Osteoblast (primary cell): ENCODE results near the gene DOCK1. TPM values are rescaled to one million over a fixed set of nuclear protein-coding genes. Genes with fewer than 3 reads are reported as not detected.
"Not testable (repeated sequence)": the region's sequence is repeated elsewhere in the genome, so short reads cannot be mapped to it uniquely, and the experiment has no call there.

Source experiments
- DNase-seq: peaks from one replicate; pipeline ENCODE4 v3.0.0; 2011; ENCODE audit warnings: low spot score, mixed read lengths; ENCODE audit not compliant: insufficient read length; ENCODE audit errors: missing footprints
- H2AFZ ChIP-seq: 2 replicates; pipeline ENCODE4 v1.6.0; 2011; ENCODE audit warnings: mild to moderate bottlenecking, low read length
- H3K27ac ChIP-seq: 2 replicates; pipeline ENCODE4 v1.5.1; 2011; ENCODE audit warnings: mild to moderate bottlenecking, low read depth, low read length, moderate library complexity
- H3K27me3 ChIP-seq: 2 replicates; pipeline ENCODE4 v1.6.0; 2012; ENCODE audit warnings: mild to moderate bottlenecking, control low read depth, inconsistent platforms, low read length, moderate library complexity; ENCODE audit not compliant: insufficient read depth
- H3K36me3 ChIP-seq: 2 replicates; pipeline ENCODE4 v1.5.1; 2011; ENCODE audit warnings: mild to moderate bottlenecking, low read length, control low read depth, moderate library complexity; ENCODE audit not compliant: insufficient read depth
- H3K4me1 ChIP-seq: 2 replicates; pipeline ENCODE4 v1.5.1; 2011; ENCODE audit warnings: mild to moderate bottlenecking, low read length, control low read depth, moderate library complexity; ENCODE audit not compliant: insufficient read depth
- H3K4me2 ChIP-seq: 2 replicates; pipeline ENCODE4 v1.6.0; 2011; ENCODE audit warnings: mild to moderate bottlenecking, low read length; ENCODE audit not compliant: insufficient read depth
- H3K4me3 ChIP-seq: fragments of 200-600 bp; sonication (generic); 3 replicates; pipeline ENCODE4 v1.5.1; 2012; ENCODE audit warnings: mild to moderate bottlenecking, low read length, inconsistent platforms; ENCODE audit not compliant: insufficient read depth
- H3K79me2 ChIP-seq: 2 replicates; pipeline ENCODE4 v1.6.0; 2012; ENCODE audit warnings: mild to moderate bottlenecking, low read length, control low read depth, inconsistent platforms; ENCODE audit not compliant: insufficient read depth
- H3K9me3 ChIP-seq: 2 replicates; pipeline ENCODE4 v1.5.1; 2011; ENCODE audit warnings: low read depth, low read length, control low read depth
- H4K20me1 ChIP-seq: 2 replicates; pipeline ENCODE4 v1.6.0; 2012; ENCODE audit warnings: mild to moderate bottlenecking, low read length, control low read depth; ENCODE audit not compliant: insufficient read depth
- total RNA-seq: library from RNA; depleted of rRNA; stranded (reverse); fragments of >200 nt; gene quantifications from 2 replicates; pipeline ENCODE4 v1.2.3, GENCODE V29; 2012
- TF ChIP-seq, protein P1 (sequence below): IDR thresholded peaks from 2 replicates; pipeline ENCODE4 v1.5.1; 2011; ENCODE audit warnings: mild to moderate bottlenecking, low read depth, low read length, moderate library complexity; ENCODE audit errors: extremely low read depth

DOCK1 gene
- total RNA-seq, 1 donor, result 80.3 TPM

DNA sequence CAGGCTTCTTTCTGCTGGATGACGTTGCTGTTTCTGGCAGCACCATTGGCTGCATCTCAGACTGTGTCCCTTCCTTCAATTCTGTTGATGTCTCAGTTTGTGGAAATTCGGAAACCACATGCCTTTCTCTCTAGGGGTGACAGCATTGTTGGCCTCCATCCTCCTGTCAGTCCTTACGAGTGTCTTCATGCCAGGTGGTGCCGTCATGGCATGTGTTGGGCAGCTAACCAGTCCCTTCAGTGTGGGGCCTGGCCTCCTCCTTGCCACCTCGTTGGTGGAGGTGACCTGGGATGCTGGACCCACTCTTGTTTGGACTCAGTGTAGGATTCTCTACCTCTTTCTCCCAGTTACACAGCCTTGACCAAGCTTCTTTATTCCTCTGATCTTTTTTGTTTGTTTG is 402.8 kb downstream of the DOCK1 start:
- no peaks in the 10 kb centered on the region for H3K36me3 ChIP-seq
- TF ChIP-seq, protein P1, sequence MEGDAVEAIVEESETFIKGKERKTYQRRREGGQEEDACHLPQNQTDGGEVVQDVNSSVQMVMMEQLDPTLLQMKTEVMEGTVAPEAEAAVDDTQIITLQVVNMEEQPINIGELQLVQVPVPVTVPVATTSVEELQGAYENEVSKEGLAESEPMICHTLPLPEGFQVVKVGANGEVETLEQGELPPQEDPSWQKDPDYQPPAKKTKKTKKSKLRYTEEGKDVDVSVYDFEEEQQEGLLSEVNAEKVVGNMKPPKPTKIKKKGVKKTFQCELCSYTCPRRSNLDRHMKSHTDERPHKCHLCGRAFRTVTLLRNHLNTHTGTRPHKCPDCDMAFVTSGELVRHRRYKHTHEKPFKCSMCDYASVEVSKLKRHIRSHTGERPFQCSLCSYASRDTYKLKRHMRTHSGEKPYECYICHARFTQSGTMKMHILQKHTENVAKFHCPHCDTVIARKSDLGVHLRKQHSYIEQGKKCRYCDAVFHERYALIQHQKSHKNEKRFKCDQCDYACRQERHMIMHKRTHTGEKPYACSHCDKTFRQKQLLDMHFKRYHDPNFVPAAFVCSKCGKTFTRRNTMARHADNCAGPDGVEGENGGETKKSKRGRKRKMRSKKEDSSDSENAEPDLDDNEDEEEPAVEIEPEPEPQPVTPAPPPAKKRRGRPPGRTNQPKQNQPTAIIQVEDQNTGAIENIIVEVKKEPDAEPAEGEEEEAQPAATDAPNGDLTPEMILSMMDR, result no peak
- no peaks in the 10 kb centered on the region for H3K4me1 ChIP-seq
- no peak overlapping the region for H3K4me2 ChIP-seq
- no peaks in the 10 kb centered on the region for H3K9me3 ChIP-seq
- peaks cover 16% of the 10 kb centered on the region for H4K20me1 ChIP-seq
- H3K27ac ChIP-seq, result no peak overlapping the region
- no peak for DNase-seq
- H3K4me3 ChIP-seq, result no peak overlapping the region
- no peak overlapping the region for H2AFZ ChIP-seq
- no peaks in the 10 kb centered on the region for H3K79me2 ChIP-seq
- H3K27me3 ChIP-seq, result no peaks in the 10 kb centered on the region

DNA sequence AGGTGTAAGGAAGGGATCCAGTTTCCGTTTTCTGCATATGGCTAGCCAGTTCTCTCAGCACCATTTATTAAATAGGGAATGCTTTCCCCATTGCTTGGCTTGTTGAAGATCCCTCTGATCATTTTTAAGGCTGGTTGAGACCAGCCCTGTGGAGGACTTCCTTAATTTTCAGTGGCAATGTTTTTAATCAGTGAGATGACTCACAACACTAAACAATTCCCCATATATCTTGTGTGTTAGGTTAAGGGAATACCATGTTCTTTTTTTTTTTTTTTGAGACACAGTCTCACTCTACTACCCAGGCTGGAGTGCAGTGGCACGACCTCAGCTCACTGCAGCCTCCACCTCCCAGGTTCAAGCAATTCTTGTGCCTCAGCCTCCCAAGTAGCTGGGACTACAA is 404.4 kb downstream of the DOCK1 start:
- not testable (repeated sequence) for H3K27me3 ChIP-seq, H3K4me2 ChIP-seq, H3K4me3 ChIP-seq, DNase-seq, H3K27ac ChIP-seq, H3K36me3 ChIP-seq, H3K79me2 ChIP-seq, H3K4me1 ChIP-seq, H3K9me3 ChIP-seq, H2AFZ ChIP-seq
- peaks cover 16% of the 10 kb centered on the region for H4K20me1 ChIP-seq

DNA sequence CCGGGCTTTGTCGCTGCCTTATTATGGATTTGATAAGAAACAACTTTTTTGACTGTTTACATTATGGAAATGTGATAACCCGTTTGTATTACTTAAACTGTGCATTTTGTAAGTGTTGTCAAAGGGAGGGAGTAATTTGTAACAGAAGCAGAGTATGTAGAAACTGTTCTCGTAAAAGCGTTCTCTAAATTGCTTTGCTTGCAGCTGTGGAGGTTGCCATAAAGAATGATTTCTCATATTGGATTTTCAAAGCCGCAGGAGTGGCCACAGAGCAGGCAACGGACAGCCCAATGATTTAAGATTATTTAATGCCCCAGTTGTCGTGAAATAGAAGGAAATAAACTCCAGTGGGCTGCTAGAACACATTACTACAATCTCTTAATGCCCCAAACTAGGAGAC is 405.2 kb downstream of the DOCK1 start:
- Histone ChIP-seq H4K20me1 (peaks cover 23% of the 10 kb centered on the region), H2AFZ (no peak overlapping the region), H3K27ac (no peak overlapping the region), H3K27me3 (no peaks in the 10 kb centered on the region), H3K79me2 (no peaks in the 10 kb centered on the region), H3K4me1 (no peaks in the 10 kb centered on the region), H3K4me3 (no peak overlapping the region), H3K4me2 (no peak overlapping the region), H3K9me3 (no peaks in the 10 kb centered on the region), H3K36me3 (no peaks in the 10 kb centered on the region)
- DNase-seq, result no peak
- TF ChIP-seq, protein P1, result no peak

DNA sequence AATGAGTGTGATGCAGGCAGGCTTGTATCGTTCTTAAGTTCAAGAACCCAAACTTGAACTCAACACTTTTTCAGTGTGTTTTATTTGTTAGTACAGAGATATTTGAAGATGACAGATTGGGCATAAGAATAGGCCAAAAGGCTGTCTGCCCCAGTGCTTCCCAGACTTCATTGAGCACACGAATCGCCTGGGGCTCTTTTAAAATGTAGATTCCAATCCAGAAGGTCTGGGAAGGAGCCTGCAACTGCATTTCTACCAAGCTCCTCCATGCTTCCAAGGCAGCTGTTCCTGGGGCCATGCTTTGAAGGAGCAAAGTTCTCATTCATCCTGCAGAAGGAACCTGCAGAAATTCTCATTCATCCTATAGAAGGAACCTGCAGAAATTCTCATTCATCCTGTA is 405.7 kb downstream of the DOCK1 start:
- no peak for DNase-seq
- no peaks in the 10 kb centered on the region for H3K4me1 ChIP-seq
- no peaks in the 10 kb centered on the region for H3K9me3 ChIP-seq
- no peak overlapping the region for H3K4me2 ChIP-seq
- H3K4me3 ChIP-seq, result no peak overlapping the region
- H3K36me3 ChIP-seq, result no peaks in the 10 kb centered on the region
- H3K27ac ChIP-seq, result no peak overlapping the region
- H2AFZ ChIP-seq, result no peak overlapping the region
- TF ChIP-seq, protein P1, result no peak
- H4K20me1 ChIP-seq, result peaks cover 25% of the 10 kb centered on the region
- no peaks in the 10 kb centered on the region for H3K27me3 ChIP-seq
- H3K79me2 ChIP-seq, result no peaks in the 10 kb centered on the region
